H1 (cell line): ENCODE data around the gene MAPK8. TPM values are rescaled to one million over a fixed set of nuclear protein-coding genes. Genes with fewer than 3 reads are reported as not detected.

Experiments used
- CBX5 ChIP-seq: fragments of 300-800, 300-1000 bp; sonication (generic); IDR thresholded peaks from 2 replicates; pipeline ENCODE4 v1.7.1; 2016; ENCODE audit warnings: antibody characterized with exemption, low read length, low read depth
- CHD2 ChIP-seq: IDR thresholded peaks from 2 replicates; pipeline ENCODE4 v1.6.1; 2012; ENCODE audit warnings: low read length, improper control_type of control experiment
- CTBP2 ChIP-seq: IDR thresholded peaks from 2 replicates; pipeline ENCODE4 v1.7.0; 2011; ENCODE audit warnings: borderline replicate concordance, mild to moderate bottlenecking, moderate library complexity, mixed read lengths, low read length; ENCODE audit not compliant: insufficient read depth, insufficient read length
- GTF2F1 ChIP-seq: IDR thresholded peaks from 2 replicates; pipeline ENCODE4 v1.6.1; 2012; ENCODE audit warnings: low read depth, low read length, improper control_type of control experiment, borderline replicate concordance
- JUND ChIP-seq: IDR thresholded peaks from 2 replicates; pipeline ENCODE4 v1.6.1; 2011; ENCODE audit warnings: mild to moderate bottlenecking, improper control_type of control experiment, low read length
- KDM5A ChIP-seq: fragments of 200-600 bp; IDR thresholded peaks from 2 replicates; pipeline ENCODE4 v1.7.1; 2012; ENCODE audit warnings: mild to moderate bottlenecking, low read length, inconsistent platforms, mixed read lengths
- PHF8 ChIP-seq: fragments of 200-600 bp; sonication (generic); conservative IDR thresholded peaks from 2 replicates; pipeline ENCODE4 v1.7.1; 2012; ENCODE audit warnings: low read depth, mild to moderate bottlenecking, inconsistent platforms, low read length, moderate library complexity
- RAD21 ChIP-seq, 2 experiments: IDR thresholded peaks in 1 of 2; conservative IDR thresholded peaks in 1 of 2; 2 replicates each; pipeline ENCODE4 v1.6.1; 2011; ENCODE audit warnings: low read depth in 2 of 2, low read length in 2 of 2, improper control_type of control experiment in 1 of 2, inconsistent platforms in 1 of 2, mild to moderate bottlenecking in 1 of 2, moderate library complexity in 1 of 2
- RXRA ChIP-seq: IDR thresholded peaks from 2 replicates; pipeline ENCODE4 v1.6.1; 2011; ENCODE audit warnings: low read depth, mild to moderate bottlenecking, low read length, moderate library complexity; ENCODE audit not compliant: insufficient read depth
- polyA plus RNA-seq, 7 experiments: library from polyadenylated mRNA; depleted of rRNA in 3 of 7; stranded (reverse) in 5 of 7; unstranded in 2 of 7; fragments of >200 nt in 5 of 7; fragments of 200-250 nt in 2 of 7; gene quantifications; 1 replicate in 5 of 7; 2 replicates in 1 of 7; 4 replicates in 1 of 7; pipeline versions ENCODE4 v1.2.1 to v1.2.3, GENCODE V29; 2011 to 2013; ENCODE audit warnings: missing spikeins in 2 of 7, mixed read lengths in 2 of 7
- total RNA-seq: library from RNA; stranded (reverse); fragmentation: NEBNext Ultra II Directional; extraction: Animal tissue kit (Norgen Biotek cat#: 25700); gene quantifications from 2 replicates; pipeline ENCODE4 v1.2.1, GENCODE V29; 2021

Gene MAPK8
- total and polyA plus RNA-seq, 2 of the 8 experiments (the other 6 are each of a cell fraction or from before 2014, with no cell fraction given), result 23.3 to 71.3 TPM

GRCh38 chr10:48418189-48418788 lies 111.8 kb downstream of the MAPK8 start (continued):
- no peak for TF ChIP-seq CBX5
- no peak for TF ChIP-seq GTF2F1
- TF ChIP-seq KDM5A, result no peak
- TF ChIP-seq RAD21 (IDR thresholded peaks at IDR 0.05 in 1 of 2, conservative IDR thresholded peaks at IDR 0.05 in 1 of 2; ENCODE audit: low read depth in 2 of 2, low read length in 2 of 2), result no peak
- TF ChIP-seq JUND, result no peak
- TF ChIP-seq CTBP2, result no peak
- no peak for TF ChIP-seq RXRA
- no peak for TF ChIP-seq PHF8
- no peak for TF ChIP-seq CHD2
- TF ChIP-seq, all 59 proteins: peak for 0
